ENCODE results near the gene FZD10.

- TF ChIP-seq POLR2AphosphoS5 (IDR thresholded peaks at IDR 0.05; ENCODE audit: low read depth, low read length) (no peak), FOXP2 (optimal IDR thresholded peaks at IDR 0.05; ENCODE audit: borderline replicate concordance, extremely low read depth, extremely low read length, insufficient read depth) (no peak), TAF1 (IDR thresholded peaks at IDR 0.05; ENCODE audit: borderline replicate concordance, insufficient read depth, low read length) (no peak), SIN3A (IDR thresholded peaks at IDR 0.05; ENCODE audit: borderline replicate concordance, insufficient read depth, low read length) (no peak)
Measured at GRCh38 chr12:130183585-130184370, 21.5 kb downstream of the FZD10 start.
